H9 (cell line): ENCODE data around the gene TPRG1. TPM values are rescaled to one million over a fixed set of nuclear protein-coding genes. Genes with fewer than 3 reads are reported as not detected.

Experiments
- DNase-seq: peaks from one replicate; pipeline ENCODE4 v3.0.0-alpha.2; 2017
- H2AFZ ChIP-seq: one replicate; pipeline ENCODE4 v1.6.1; 2013; ENCODE audit warnings: mild to moderate bottlenecking, low read length, control low read depth, moderate library complexity
- H2AK5ac ChIP-seq: 2 replicates; pipeline ENCODE4 v1.6.1; 2013; ENCODE audit warnings: low read length, control low read depth, mixed read lengths; ENCODE audit not compliant: insufficient read length
- H2BK120ac ChIP-seq: one replicate; pipeline ENCODE4 v1.6.1; 2013; ENCODE audit warnings: low read depth, mild to moderate bottlenecking, low read length, control low read depth, inconsistent platforms; ENCODE audit not compliant: poor library complexity, severe bottlenecking
- H2BK12ac ChIP-seq: 2 replicates; pipeline ENCODE4 v1.6.1; 2013; ENCODE audit warnings: low read length, control low read depth, mixed read lengths, low read depth; ENCODE audit not compliant: insufficient read length
- H2BK15ac ChIP-seq: 2 replicates; pipeline ENCODE4 v1.6.1; 2013; ENCODE audit warnings: low read depth, low read length, control low read depth
- H2BK20ac ChIP-seq: one replicate; pipeline ENCODE4 v1.6.1; 2013; ENCODE audit warnings: low read depth, mild to moderate bottlenecking, low read length, control low read depth, inconsistent platforms; ENCODE audit not compliant: poor library complexity, severe bottlenecking
- H2BK5ac ChIP-seq: 2 replicates; pipeline ENCODE4 v1.6.1; 2013; ENCODE audit warnings: low read length, control low read depth, mixed read lengths; ENCODE audit not compliant: insufficient read length
- H3K14ac ChIP-seq: 2 replicates; pipeline ENCODE4 v1.6.1; 2013; ENCODE audit warnings: low read length, control low read depth; ENCODE audit not compliant: insufficient read depth
- H3K18ac ChIP-seq: 2 replicates; pipeline ENCODE4 v1.6.1; 2013; ENCODE audit warnings: low read depth, mild to moderate bottlenecking, mixed read lengths, low read length, control low read depth; ENCODE audit not compliant: insufficient read length
- H3K23ac ChIP-seq: 2 replicates; pipeline ENCODE4 v1.6.1; 2013; ENCODE audit warnings: low read length, control low read depth, mixed read lengths, low read depth; ENCODE audit not compliant: insufficient read length
- H3K23me2 ChIP-seq: 2 replicates; pipeline ENCODE4 v1.6.1; 2013; ENCODE audit warnings: low read depth, mild to moderate bottlenecking, mixed read lengths, low read length, control low read depth; ENCODE audit not compliant: insufficient read length, poor library complexity, severe bottlenecking
- H3K27ac ChIP-seq: 2 replicates; pipeline ENCODE4 v1.5.1; 2013; ENCODE audit warnings: low read length, control low read depth, mixed read lengths, low read depth; ENCODE audit not compliant: insufficient read length
- H3K27me3 ChIP-seq: 2 replicates; pipeline ENCODE4 v1.6.1; 2013; ENCODE audit warnings: low read length, control low read depth, inconsistent platforms; ENCODE audit not compliant: insufficient read depth
- H3K4ac ChIP-seq: 2 replicates; pipeline ENCODE4 v1.6.1; 2013; ENCODE audit warnings: low read depth, mild to moderate bottlenecking, control low read depth, inconsistent platforms, low read length, moderate library complexity
- H3K4me1 ChIP-seq: 2 replicates; pipeline ENCODE4 v1.6.1; 2013; ENCODE audit warnings: low read length, control low read depth, inconsistent platforms; ENCODE audit not compliant: insufficient read depth
- H3K4me2 ChIP-seq: 2 replicates; pipeline ENCODE4 v1.6.1; 2013; ENCODE audit warnings: low read length, control low read depth, mixed read lengths; ENCODE audit not compliant: insufficient read length, insufficient read depth
- H3K56ac ChIP-seq: 2 replicates; pipeline ENCODE4 v1.6.1; 2013; ENCODE audit warnings: low read depth, mild to moderate bottlenecking, mixed read lengths, low read length, control low read depth; ENCODE audit not compliant: insufficient read length
- H3K79me1 ChIP-seq: 2 replicates; pipeline ENCODE4 v1.6.1; 2013; ENCODE audit warnings: low read depth, mild to moderate bottlenecking, moderate library complexity, low read length, control low read depth, inconsistent platforms; ENCODE audit not compliant: insufficient read depth, poor library complexity, severe bottlenecking
- H3K79me2 ChIP-seq: 2 replicates; pipeline ENCODE4 v1.6.1; 2013; ENCODE audit warnings: low read length, control low read depth, inconsistent platforms; ENCODE audit not compliant: insufficient read depth
- H3K9ac ChIP-seq: 2 replicates; pipeline ENCODE4 v1.6.1; 2013; ENCODE audit warnings: low read length, control low read depth, mixed read lengths; ENCODE audit not compliant: insufficient read length; ENCODE audit errors: extremely low read depth
- H3K9me3 ChIP-seq: one replicate; pipeline ENCODE4 v1.6.1; 2013; ENCODE audit warnings: low read depth, low read length, inconsistent platforms; ENCODE audit not compliant: control insufficient read depth
- H3T11ph ChIP-seq: one replicate; pipeline ENCODE4 v1.6.1; 2013; ENCODE audit warnings: mild to moderate bottlenecking, low read length, control low read depth, inconsistent platforms
- H4K20me1 ChIP-seq: one replicate; pipeline ENCODE4 v1.6.1; 2013; ENCODE audit not compliant: control insufficient read depth, insufficient read length, insufficient read depth
- H4K5ac ChIP-seq: 2 replicates; pipeline ENCODE4 v1.6.1; 2013; ENCODE audit warnings: low read depth, mild to moderate bottlenecking, mixed read lengths, low read length, control low read depth; ENCODE audit not compliant: insufficient read length
- H4K8ac ChIP-seq: replicated peaks from 2 replicates; pipeline ENCODE4 v1.6.1; 2013; ENCODE audit warnings: low read length, control low read depth, mixed read lengths, low read depth; ENCODE audit not compliant: insufficient read length
- H4K91ac ChIP-seq: 2 replicates; pipeline ENCODE4 v1.6.1; 2013; ENCODE audit warnings: low read depth, mild to moderate bottlenecking, moderate library complexity, mixed read lengths, low read length, control low read depth; ENCODE audit not compliant: insufficient read length
- H3K27ac Mint-ChIP-seq, 3 experiments: 2 replicates in 2 of 3; 3 replicates in 1 of 3; pipeline ENCODE4 v1.8.0; 2020 to 2021; ENCODE audit warnings: mixed read lengths in 3 of 3, mild to moderate bottlenecking in 1 of 3, moderate library complexity in 1 of 3
- H3K27me3 Mint-ChIP-seq: 2 replicates; pipeline ENCODE4 v1.8.0; 2021; ENCODE audit warnings: low read depth, mild to moderate bottlenecking, moderate library complexity, mixed read lengths
- H3K36me3 Mint-ChIP-seq, 3 experiments: 2 replicates in 2 of 3; 3 replicates in 1 of 3; pipeline ENCODE4 v1.8.0; 2020 to 2021; ENCODE audit warnings: low read depth in 3 of 3, mixed read lengths in 3 of 3; ENCODE audit not compliant: insufficient read depth in 1 of 3
- H3K4me1 Mint-ChIP-seq, 2 experiments: 2 replicates each; pipeline ENCODE4 v1.8.0; 2020; ENCODE audit warnings: mixed read lengths in 2 of 2
- H3K4me3 Mint-ChIP-seq, 2 experiments: 2 replicates in 1 of 2; 3 replicates in 1 of 2; pipeline ENCODE4 v1.8.0; 2020 to 2021; ENCODE audit warnings: mild to moderate bottlenecking in 2 of 2, mixed read lengths in 2 of 2, moderate library complexity in 1 of 2
- H3K9me3 Mint-ChIP-seq, 2 experiments: 2 replicates in 1 of 2; 3 replicates in 1 of 2; pipeline ENCODE4 v1.8.0; 2020; ENCODE audit warnings: mild to moderate bottlenecking in 2 of 2, mixed read lengths in 2 of 2, moderate library complexity in 1 of 2
- CTCF ChIP-seq: fragments of 200-600 bp; sonication (generic); conservative IDR thresholded peaks from 3 replicates; pipeline ENCODE4 v1.8.0; 2021; ENCODE audit warnings: antibody characterized with exemption, mild to moderate bottlenecking
- WGBS: extraction: QIAGEN DNeasy Blood & Tissue Kit; methylation state at CpG from one replicate; pipeline ENCODE4 v1.1.7; 2013; ENCODE audit warnings: missing lambda C conversion rate, low lambda C conversion rate, mixed read lengths; ENCODE audit not compliant: insufficient read length; ENCODE audit errors: extremely low coverage; 5-methylcytosine and 5-hydroxymethylcytosine counted together
- total RNA-seq: library from RNA; stranded (reverse); gene quantifications from 2 replicates; pipeline ENCODE4 v1.2.1, GENCODE V29; 2021

The TPRG1 gene
- total RNA-seq, 1 experiment from 2014 or later: 0.66 TPM

GRCh38 chr3:189297932-189298331 is 126.2 kb downstream of the TPRG1 start:
- Histone ChIP-seq H3K56ac (no peak overlapping the region), H3K27me3 (no peaks in the 10 kb centered on the region), H2BK20ac (no peak overlapping the region), H4K20me1 (no peaks in the 10 kb centered on the region), H2AFZ (no peak overlapping the region), H3K4me1 (no peaks in the 10 kb centered on the region; the same call in 1 of the 2 replicates), H3K27ac (no peak overlapping the region), H2AK5ac (no peak overlapping the region), H2BK15ac (no peak overlapping the region), H3K23me2 (no peaks in the 10 kb centered on the region), H4K91ac (no peak overlapping the region), H3K14ac (no peak overlapping the region), H2BK12ac (no peak overlapping the region), H3K4ac (no peak overlapping the region), H2BK5ac (no peak overlapping the region), H3K9ac (no peak overlapping the region), H3K18ac (no peak overlapping the region), H3T11ph (no peak overlapping the region), H4K8ac (no peak overlapping the region), H3K4me2 (no peak overlapping the region), H2BK120ac (no peak overlapping the region), H3K9me3 (no peaks in the 10 kb centered on the region), H3K79me1 (no peaks in the 10 kb centered on the region), H3K23ac (no peak overlapping the region), H3K79me2 (no peaks in the 10 kb centered on the region), H4K5ac (no peak overlapping the region)
- H3K4me3 Mint-ChIP-seq: no peak overlapping the region
- TF ChIP-seq CTCF: no peak
- peaks cover 0 to 5% (median 3%) of the 10 kb centered on the region in 3 experiments; a peak in 1 of 7 replicates for H3K36me3 Mint-ChIP-seq
- WGBS: no CpG with 5 or more reads among the region's 4 CpGs
- DNase-seq: no peak
- H3K9me3 Mint-ChIP-seq: no peaks in the 10 kb centered on the region
- H3K4me1 Mint-ChIP-seq: peaks cover 24 to 31% of the 10 kb centered on the region in 2 experiments
- no peak overlapping the region for H3K27ac Mint-ChIP-seq
- H3K27me3 Mint-ChIP-seq: no peaks in the 10 kb centered on the region
